Choroid plexus epithelial cell (primary cell): Measurements from ENCODE around the gene LIMS2.

Experiments used
- DNase-seq: peaks from one replicate; pipeline ENCODE4 v3.0.0-alpha.2; 2010; ENCODE audit warnings: low read depth
- H3K4me3 ChIP-seq: 2 replicates; pipeline ENCODE4 v1.5.1; 2011; ENCODE audit warnings: low read depth, mild to moderate bottlenecking, control low read depth, low read length, moderate library complexity
- TF ChIP-seq, protein P1 (sequence below): conservative IDR thresholded peaks from 2 replicates; pipeline ENCODE4 v1.5.1; 2011; ENCODE audit warnings: low read depth, mild to moderate bottlenecking, control low read depth, inconsistent platforms, low read length, moderate library complexity

Gene LIMS2

GRCh38 chr2:127647242-127648190, 27.8 kb downstream of the LIMS2 start:
- TF ChIP-seq, protein P1, sequence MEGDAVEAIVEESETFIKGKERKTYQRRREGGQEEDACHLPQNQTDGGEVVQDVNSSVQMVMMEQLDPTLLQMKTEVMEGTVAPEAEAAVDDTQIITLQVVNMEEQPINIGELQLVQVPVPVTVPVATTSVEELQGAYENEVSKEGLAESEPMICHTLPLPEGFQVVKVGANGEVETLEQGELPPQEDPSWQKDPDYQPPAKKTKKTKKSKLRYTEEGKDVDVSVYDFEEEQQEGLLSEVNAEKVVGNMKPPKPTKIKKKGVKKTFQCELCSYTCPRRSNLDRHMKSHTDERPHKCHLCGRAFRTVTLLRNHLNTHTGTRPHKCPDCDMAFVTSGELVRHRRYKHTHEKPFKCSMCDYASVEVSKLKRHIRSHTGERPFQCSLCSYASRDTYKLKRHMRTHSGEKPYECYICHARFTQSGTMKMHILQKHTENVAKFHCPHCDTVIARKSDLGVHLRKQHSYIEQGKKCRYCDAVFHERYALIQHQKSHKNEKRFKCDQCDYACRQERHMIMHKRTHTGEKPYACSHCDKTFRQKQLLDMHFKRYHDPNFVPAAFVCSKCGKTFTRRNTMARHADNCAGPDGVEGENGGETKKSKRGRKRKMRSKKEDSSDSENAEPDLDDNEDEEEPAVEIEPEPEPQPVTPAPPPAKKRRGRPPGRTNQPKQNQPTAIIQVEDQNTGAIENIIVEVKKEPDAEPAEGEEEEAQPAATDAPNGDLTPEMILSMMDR: no peak
- no peak overlapping the region for H3K4me3 ChIP-seq
- no peak for DNase-seq

GRCh38 chr2:127646487-127647241, 28.7 kb downstream of the LIMS2 start:
- no peak for DNase-seq

GRCh38 chr2:127645395-127646291, 29.7 kb downstream of the LIMS2 start, which contains the start of gene GPR17:
Gene GPR17 (plus strand): TSS chr2:127646153. CDS start chr2:127650736, 4,583 bp downstream.
- DNase-seq: no peak
- TF ChIP-seq, protein P1: no peak
- H3K4me3 ChIP-seq: no peak within 1 kb of the TSS

More at GRCh38 chr2:127646487-127647241, 28.7 kb downstream of the LIMS2 start:
- H3K4me3 ChIP-seq: no peak overlapping the region
- TF ChIP-seq, protein P1: no peak

DNA sequence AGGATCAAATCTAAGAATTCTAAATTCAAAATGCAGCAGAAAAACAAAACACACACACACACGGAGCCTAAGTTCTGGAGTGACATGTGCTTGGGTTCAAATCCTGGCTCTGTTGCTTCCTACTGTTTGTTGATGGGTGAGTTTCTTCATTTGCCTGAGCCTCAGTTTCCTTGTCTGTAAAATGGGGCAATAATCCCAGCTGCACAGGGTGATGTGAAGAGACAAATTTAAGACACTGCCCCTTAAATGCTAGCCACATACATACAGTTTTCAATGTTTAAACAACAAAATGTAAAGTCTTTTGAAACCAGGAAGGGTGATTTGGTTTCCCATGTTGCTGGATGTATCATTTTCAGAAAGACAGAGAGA, 30.3 kb downstream of the LIMS2 start:
- no peak overlapping the region for H3K4me3 ChIP-seq
- DNase-seq: no peak
- TF ChIP-seq, protein P1: no peak

DNA sequence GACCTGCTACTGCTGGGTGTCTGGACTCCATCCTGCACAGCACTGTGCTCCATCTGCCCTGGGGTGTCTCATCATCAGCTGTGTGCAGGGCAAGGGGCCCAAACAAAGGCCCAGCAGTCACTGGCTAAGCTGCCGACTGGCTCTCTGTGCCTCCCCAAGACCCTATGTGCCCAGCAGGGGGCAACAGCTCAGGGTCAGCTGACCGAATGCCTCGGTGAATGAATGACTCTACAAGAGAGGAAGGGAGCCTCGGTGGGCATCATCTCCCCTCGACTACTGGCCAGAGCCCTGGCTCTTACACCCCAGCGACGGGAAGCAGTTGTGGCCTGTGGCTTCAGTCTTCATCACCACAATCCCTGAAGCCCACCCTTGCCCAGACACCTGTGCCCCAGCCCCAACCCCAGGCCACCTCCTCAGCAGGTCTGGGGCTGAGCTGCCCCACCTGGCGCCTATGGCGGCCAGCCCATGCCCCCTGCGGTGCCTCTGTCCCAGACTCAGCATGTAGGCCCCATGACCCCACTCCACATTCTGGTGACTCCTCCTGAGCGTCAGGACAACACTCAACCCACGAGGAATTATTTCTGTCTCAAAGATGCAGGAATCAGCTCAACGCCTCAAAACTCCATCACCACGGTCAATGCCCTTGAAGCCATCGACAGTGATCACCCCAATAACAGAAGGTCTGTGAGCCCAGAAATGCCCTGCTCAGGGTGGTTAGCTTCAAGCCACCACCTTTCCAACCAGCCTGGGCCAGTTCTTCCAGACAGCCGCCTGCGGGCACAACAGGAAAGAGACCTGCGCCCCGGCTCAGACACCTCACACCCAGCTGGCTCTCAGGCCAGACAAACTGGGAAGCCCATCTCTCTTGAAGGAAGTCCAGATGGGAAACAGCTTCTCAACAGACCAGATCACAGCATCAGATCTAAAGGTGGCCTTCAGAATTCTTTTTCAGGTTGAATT, 31.0 kb downstream of the LIMS2 start:
- TF ChIP-seq, protein P1: no peak
- H3K4me3 ChIP-seq: no peak overlapping the region
- DNase-seq: no peak
